ENCODE results near the gene SNRNP25.

Gene SNRNP25

DNA sequence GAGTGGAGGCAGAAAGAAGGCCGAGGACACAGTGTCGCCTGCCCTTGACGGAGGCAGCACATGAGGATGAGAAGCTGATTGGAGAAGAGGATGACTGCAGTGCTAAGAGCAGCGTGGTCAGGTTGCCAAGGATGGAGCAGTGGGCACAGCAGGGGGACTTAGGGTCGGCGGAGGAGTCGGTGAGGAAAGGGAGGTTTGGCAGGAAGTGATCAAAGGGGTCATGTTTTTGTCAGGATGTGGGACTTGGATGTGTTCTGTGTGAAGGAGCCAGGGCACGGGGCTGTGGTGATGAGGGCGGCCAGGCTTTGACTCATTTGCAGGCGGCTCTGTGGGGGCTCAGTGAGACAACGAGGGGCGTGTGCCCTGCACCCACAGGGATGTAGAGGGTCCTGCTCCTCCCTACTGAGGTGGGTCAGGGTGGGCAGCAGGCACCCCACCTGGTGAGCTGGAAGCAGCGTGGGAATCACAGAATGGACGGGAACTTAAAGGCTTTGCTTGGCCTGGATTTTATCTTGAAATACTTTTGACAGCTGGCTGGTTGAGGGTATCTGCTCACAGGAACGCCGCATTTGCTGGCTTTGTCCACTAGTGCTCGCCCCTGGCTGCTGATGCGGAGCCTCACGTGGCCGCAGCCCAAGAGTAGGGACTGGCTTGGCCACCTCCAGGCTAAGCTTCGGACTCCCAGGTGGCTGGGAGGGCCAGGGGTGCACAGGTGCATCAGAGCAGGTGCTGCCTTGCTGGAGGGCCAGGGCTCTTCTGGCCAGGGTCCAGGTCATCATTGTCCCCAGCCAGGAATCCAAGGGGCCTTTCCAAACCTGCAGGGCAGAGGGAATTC lies 30.4 kb downstream of the SNRNP25 start:
- DNase-seq (ENCODE audit: low read depth), result no peak
- no peak overlapping the region for H3K4me3 ChIP-seq (ENCODE audit: low read depth, low read length)
- TF ChIP-seq, protein P1, sequence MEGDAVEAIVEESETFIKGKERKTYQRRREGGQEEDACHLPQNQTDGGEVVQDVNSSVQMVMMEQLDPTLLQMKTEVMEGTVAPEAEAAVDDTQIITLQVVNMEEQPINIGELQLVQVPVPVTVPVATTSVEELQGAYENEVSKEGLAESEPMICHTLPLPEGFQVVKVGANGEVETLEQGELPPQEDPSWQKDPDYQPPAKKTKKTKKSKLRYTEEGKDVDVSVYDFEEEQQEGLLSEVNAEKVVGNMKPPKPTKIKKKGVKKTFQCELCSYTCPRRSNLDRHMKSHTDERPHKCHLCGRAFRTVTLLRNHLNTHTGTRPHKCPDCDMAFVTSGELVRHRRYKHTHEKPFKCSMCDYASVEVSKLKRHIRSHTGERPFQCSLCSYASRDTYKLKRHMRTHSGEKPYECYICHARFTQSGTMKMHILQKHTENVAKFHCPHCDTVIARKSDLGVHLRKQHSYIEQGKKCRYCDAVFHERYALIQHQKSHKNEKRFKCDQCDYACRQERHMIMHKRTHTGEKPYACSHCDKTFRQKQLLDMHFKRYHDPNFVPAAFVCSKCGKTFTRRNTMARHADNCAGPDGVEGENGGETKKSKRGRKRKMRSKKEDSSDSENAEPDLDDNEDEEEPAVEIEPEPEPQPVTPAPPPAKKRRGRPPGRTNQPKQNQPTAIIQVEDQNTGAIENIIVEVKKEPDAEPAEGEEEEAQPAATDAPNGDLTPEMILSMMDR (IDR thresholded peaks at IDR 0.05; ENCODE audit: insufficient read depth, low read depth, low read length, missing control alignments), result no peak

DNA sequence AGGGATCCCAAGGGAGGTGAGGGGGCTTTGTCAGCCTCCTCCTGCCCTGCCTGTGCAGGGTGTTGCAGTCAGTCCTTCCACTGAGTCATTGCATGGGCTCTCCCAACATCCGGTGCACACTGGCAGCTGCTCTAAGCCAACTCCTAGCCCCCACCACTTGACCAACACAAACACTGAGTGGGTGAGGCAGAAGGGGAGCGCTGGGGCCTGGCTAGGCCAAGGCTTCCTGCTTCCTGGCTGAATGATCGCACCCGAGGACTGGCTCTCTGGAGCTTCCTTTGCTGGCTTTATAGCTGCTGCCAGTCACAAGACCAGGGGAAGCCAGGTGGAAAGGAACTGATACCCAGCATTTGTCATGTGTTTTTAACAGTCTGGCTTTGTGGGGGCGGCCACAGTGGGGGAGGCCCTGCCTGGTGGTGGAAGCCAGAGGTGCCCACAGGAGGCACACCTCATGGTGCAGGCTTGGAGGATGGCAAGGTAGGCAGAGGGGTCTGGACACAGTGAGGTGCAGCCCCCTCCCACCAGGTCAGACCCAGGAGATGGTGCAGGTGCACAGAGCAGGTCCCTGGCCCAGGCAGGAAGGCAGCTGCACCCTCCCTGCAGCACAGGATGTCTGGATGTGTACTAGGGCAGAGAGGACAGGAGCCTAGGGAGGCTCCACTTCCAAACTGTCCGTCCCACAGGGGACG lies 31.2 kb downstream of the SNRNP25 start:
- no peak overlapping the region for H3K4me3 ChIP-seq (ENCODE audit: low read depth, low read length)
- DNase-seq (ENCODE audit: low read depth), result peak; percentile 69
- TF ChIP-seq, protein P1 (IDR thresholded peaks at IDR 0.05; ENCODE audit: insufficient read depth, low read depth, low read length, missing control alignments), result no peak

DNA sequence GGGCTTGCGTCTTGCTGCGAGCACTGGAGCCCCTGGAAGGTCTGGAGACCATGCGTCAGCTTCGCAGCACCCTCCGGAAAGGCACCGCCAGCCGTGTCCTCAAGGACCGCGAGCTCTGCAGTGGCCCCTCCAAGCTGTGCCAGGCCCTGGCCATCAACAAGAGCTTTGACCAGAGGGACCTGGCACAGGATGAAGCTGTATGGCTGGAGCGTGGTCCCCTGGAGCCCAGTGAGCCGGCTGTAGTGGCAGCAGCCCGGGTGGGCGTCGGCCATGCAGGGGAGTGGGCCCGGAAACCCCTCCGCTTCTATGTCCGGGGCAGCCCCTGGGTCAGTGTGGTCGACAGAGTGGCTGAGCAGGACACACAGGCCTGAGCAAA lies 31.8 kb downstream of the SNRNP25 start:
- H3K4me3 ChIP-seq (ENCODE audit: low read depth, low read length), result no peak overlapping the region
- DNase-seq (ENCODE audit: low read depth), result no peak
- TF ChIP-seq, protein P1 (IDR thresholded peaks at IDR 0.05; ENCODE audit: insufficient read depth, low read depth, low read length, missing control alignments), result no peak

DNA sequence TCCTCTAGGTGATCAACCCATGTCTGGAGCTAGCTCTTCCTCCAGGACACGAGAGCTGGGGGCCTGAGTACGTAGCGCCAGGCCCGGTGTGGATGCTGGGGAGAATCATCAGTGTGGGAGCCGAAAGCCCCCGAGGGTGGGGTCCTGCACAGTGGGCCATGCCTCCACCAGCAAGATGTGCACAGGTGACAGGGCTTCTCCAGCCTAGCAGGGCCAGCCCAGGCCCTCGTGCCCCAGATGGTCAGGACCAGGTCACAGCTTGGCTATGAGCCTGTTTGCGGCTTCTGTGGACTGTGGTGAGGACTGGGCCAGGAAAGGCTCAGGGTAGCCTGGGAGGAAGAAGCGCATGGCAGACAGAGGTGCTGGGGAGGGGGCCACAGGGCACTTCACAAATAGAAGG lies 32.2 kb downstream of the SNRNP25 start:
- H3K4me3 ChIP-seq (ENCODE audit: low read depth, low read length), result no peak overlapping the region
- DNase-seq (ENCODE audit: low read depth), result no peak
- TF ChIP-seq, protein P1 (IDR thresholded peaks at IDR 0.05; ENCODE audit: insufficient read depth, low read depth, low read length, missing control alignments), result no peak

DNA sequence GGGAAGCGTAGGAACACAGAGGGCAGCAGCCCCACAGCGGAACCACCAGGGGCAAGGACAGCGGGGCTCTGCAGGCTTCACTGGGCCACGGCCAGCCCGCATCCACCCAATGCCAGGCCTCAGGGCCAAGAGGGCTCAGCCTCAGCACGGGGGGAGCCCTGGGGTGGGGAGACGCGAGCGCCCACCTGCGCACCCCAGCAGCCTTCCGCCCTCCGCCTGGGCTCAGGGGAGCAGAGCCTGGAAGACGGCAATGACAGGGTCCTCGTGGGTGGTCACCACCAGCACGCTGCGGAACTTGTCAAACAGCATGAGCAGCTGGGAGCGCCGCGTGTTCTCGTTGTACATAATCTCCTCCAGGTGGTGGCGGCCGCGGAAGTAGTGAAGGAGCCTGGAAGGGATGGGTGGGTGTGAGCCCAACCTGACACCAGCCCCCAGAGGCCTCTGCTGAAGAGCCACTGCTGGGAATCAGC lies 32.9 kb downstream of the SNRNP25 start:
- no peak overlapping the region for H3K4me3 ChIP-seq (ENCODE audit: low read depth, low read length)
- TF ChIP-seq, protein P1 (IDR thresholded peaks at IDR 0.05; ENCODE audit: insufficient read depth, low read depth, low read length, missing control alignments), result no peak
- DNase-seq (ENCODE audit: low read depth), result no peak

DNA sequence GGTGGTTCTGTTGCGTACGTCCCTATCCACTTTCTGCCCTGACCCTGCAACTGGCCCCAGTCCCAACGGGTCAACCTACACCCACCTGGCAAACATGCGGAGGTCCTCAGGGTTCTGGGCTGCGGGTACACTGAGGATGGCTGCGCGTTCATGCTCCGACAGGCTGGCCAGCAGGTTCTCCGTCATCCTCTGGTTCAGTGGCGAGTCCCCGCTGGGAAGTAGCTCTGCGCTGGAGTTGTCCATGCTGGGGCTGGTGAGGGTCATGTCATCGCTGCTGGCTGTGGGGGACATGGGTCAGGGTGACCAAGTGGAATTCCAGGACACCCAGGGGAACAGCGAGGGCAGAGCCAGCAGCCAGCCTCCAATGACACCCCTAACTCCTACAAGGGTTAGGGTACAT lies 35.0 kb downstream of the SNRNP25 start:
- no peak for DNase-seq (ENCODE audit: low read depth)
- H3K4me3 ChIP-seq (ENCODE audit: low read depth, low read length), result no peak overlapping the region
- TF ChIP-seq, protein P1 (IDR thresholded peaks at IDR 0.05; ENCODE audit: insufficient read depth, low read depth, low read length, missing control alignments), result no peak

All from GM12865 (cell line).